BLaER1 (cell line): ENCODE results near the gene PTPRJ.
"Not testable (repeated sequence)": the region's sequence is repeated elsewhere in the genome, so short reads cannot be mapped to it uniquely, and the experiment has no call there.

Source experiments
- H3K27ac ChIP-seq: shearing (Covaris generic); formaldehyde crosslinking; 2 replicates; pipeline ENCODE4 v1.8.1; 2022
- H3K27me3 ChIP-seq: shearing (Covaris generic); formaldehyde crosslinking; 2 replicates; pipeline ENCODE4 v1.8.1; 2022
- H3K36me3 ChIP-seq: shearing (Covaris generic); formaldehyde crosslinking; 2 replicates; pipeline ENCODE4 v1.8.1; 2022
- H3K4me1 ChIP-seq: shearing (Covaris generic); formaldehyde crosslinking; 2 replicates; pipeline ENCODE4 v1.8.1; 2022
- H3K4me2 ChIP-seq: shearing (Covaris generic); formaldehyde crosslinking; 2 replicates; pipeline ENCODE4 v1.8.1; 2022
- H3K4me3 ChIP-seq: shearing (Covaris generic); formaldehyde crosslinking; 2 replicates; pipeline ENCODE4 v1.8.1; 2022
- H3K9ac ChIP-seq: shearing (Covaris generic); formaldehyde crosslinking; 2 replicates; pipeline ENCODE4 v1.8.1; 2022
- H3K9me3 ChIP-seq: shearing (Covaris generic); formaldehyde crosslinking; 2 replicates; pipeline ENCODE4 v1.8.1; 2022
- H4K20me1 ChIP-seq: shearing (Covaris generic); formaldehyde crosslinking; 2 replicates; pipeline ENCODE4 v1.8.1; 2022
- Cebpa-rat ChIP-seq: shearing (Covaris generic); IDR thresholded peaks from 2 replicates; pipeline ENCODE4 v1.8.1; 2022

Gene PTPRJ

GRCh38 chr11:48013269-48013901 lies 33.0 kb downstream of the PTPRJ start:
- Histone ChIP-seq H3K4me1 (peaks cover 46% of the 10 kb centered on the region), H3K9me3 (no peaks in the 10 kb centered on the region), H3K27ac (peak overlapping the region; percentile 14; the same call in 1 of the 2 replicates), H3K36me3 (no peaks in the 10 kb centered on the region), H3K9ac (no peak overlapping the region), H3K4me2 (peak overlapping the region; percentile 79), H4K20me1 (peaks cover 14% of the 10 kb centered on the region; the same call in 1 of the 2 replicates), H3K27me3 (no peaks in the 10 kb centered on the region), H3K4me3 (no peak overlapping the region)
- no peak for TF ChIP-seq Cebpa-rat

- peak overlapping the region; percentile 79; the same call in 1 of the 2 replicates for H3K4me2 ChIP-seq
- no peaks in the 10 kb centered on the region for H3K36me3 ChIP-seq
- peaks cover 14% of the 10 kb centered on the region; the same call in 1 of the 2 replicates for H4K20me1 ChIP-seq
- H3K4me3 ChIP-seq, result no peak overlapping the region
- no peak for TF ChIP-seq Cebpa-rat
- H3K4me1 ChIP-seq, result peaks cover 53% of the 10 kb centered on the region
- no peaks in the 10 kb centered on the region for H3K9me3 ChIP-seq
- no peak overlapping the region for H3K27ac ChIP-seq
- no peak overlapping the region for H3K9ac ChIP-seq
- no peaks in the 10 kb centered on the region for H3K27me3 ChIP-seq
Measured at GRCh38 chr11:48014917-48015316, 34.6 kb downstream of the PTPRJ start.

- Histone ChIP-seq H3K4me3 (no peak overlapping the region), H3K27ac (no peak overlapping the region), H3K4me2 (no peak overlapping the region; the same call in 1 of the 2 replicates)
Measured at GRCh38 chr11:48017105-48017830, 36.9 kb downstream of the PTPRJ start.

GRCh38 chr11:48017831-48018527 lies 37.6 kb downstream of the PTPRJ start:
- Histone ChIP-seq H3K36me3 (no peaks in the 10 kb centered on the region), H3K9me3 (no peaks in the 10 kb centered on the region), H4K20me1 (peaks cover 14% of the 10 kb centered on the region; the same call in 1 of the 2 replicates), H3K9ac (no peak overlapping the region), H3K4me2 (no peak overlapping the region; the same call in 1 of the 2 replicates), H3K27me3 (no peaks in the 10 kb centered on the region), H3K27ac (no peak overlapping the region), H3K4me3 (no peak overlapping the region), H3K4me1 (peaks cover 50% of the 10 kb centered on the region)
- no peak for TF ChIP-seq Cebpa-rat

More at GRCh38 chr11:48017105-48017830, 36.9 kb downstream of the PTPRJ start:
- Histone ChIP-seq H3K9ac (no peak overlapping the region), H3K9me3 (no peaks in the 10 kb centered on the region), H4K20me1 (peaks cover 14% of the 10 kb centered on the region; the same call in 1 of the 2 replicates), H3K36me3 (no peaks in the 10 kb centered on the region), H3K27me3 (no peaks in the 10 kb centered on the region), H3K4me1 (peaks cover 51% of the 10 kb centered on the region)
- no peak for TF ChIP-seq Cebpa-rat

- TF ChIP-seq Cebpa-rat, result no peak
- peaks cover 12% of the 10 kb centered on the region; the same call in 1 of the 2 replicates for H4K20me1 ChIP-seq
- peaks cover 43% of the 10 kb centered on the region for H3K4me1 ChIP-seq
- H3K9me3 ChIP-seq, result no peaks in the 10 kb centered on the region
- H3K9ac ChIP-seq, result peak overlapping the region; percentile 48; the same call in 1 of the 2 replicates
- H3K36me3 ChIP-seq, result no peaks in the 10 kb centered on the region
- H3K27ac ChIP-seq, result no peak overlapping the region
- no peak overlapping the region for H3K4me3 ChIP-seq
- H3K27me3 ChIP-seq, result no peaks in the 10 kb centered on the region
- H3K4me2 ChIP-seq, result no peak overlapping the region
Measured at GRCh38 chr11:48018528-48019216, 38.3 kb downstream of the PTPRJ start.

- Histone ChIP-seq H3K4me1 (peaks cover 38% of the 10 kb centered on the region), H3K4me3 (no peak overlapping the region), H3K9me3 (no peaks in the 10 kb centered on the region), H3K27me3 (no peaks in the 10 kb centered on the region), H3K36me3 (no peaks in the 10 kb centered on the region), H3K4me2 (no peak overlapping the region), H3K9ac (no peak overlapping the region), H4K20me1 (peaks cover 6% of the 10 kb centered on the region; the same call in 1 of the 2 replicates), H3K27ac (no peak overlapping the region)
- TF ChIP-seq Cebpa-rat, result no peak
Measured at GRCh38 chr11:48019217-48019584, 38.8 kb downstream of the PTPRJ start.

GRCh38 chr11:48019595-48019994 lies 39.2 kb downstream of the PTPRJ start:
- TF ChIP-seq Cebpa-rat, result no peak
- Histone ChIP-seq H4K20me1 (peaks cover 2% of the 10 kb centered on the region; the same call in 1 of the 2 replicates), H3K4me1 (peaks cover 34% of the 10 kb centered on the region), H3K27ac (no peak overlapping the region), H3K4me2 (no peak overlapping the region), H3K9me3 (no peaks in the 10 kb centered on the region), H3K4me3 (no peak overlapping the region), H3K36me3 (no peaks in the 10 kb centered on the region), H3K9ac (no peak overlapping the region), H3K27me3 (no peaks in the 10 kb centered on the region)

- no peak for TF ChIP-seq Cebpa-rat
- no peaks in the 10 kb centered on the region for H3K36me3 ChIP-seq
- H3K4me3 ChIP-seq, result no peak overlapping the region
- H3K9ac ChIP-seq, result no peak overlapping the region
- H3K27ac ChIP-seq, result no peak overlapping the region
- H3K27me3 ChIP-seq, result no peaks in the 10 kb centered on the region
- H3K9me3 ChIP-seq, result no peaks in the 10 kb centered on the region
- peaks cover 29% of the 10 kb centered on the region for H3K4me1 ChIP-seq
- H3K4me2 ChIP-seq, result no peak overlapping the region
- no peaks in the 10 kb centered on the region for H4K20me1 ChIP-seq
Measured at GRCh38 chr11:48020092-48020755, 39.9 kb downstream of the PTPRJ start.

GRCh38 chr11:48021201-48021820 lies 41.0 kb downstream of the PTPRJ start:
- H3K36me3 ChIP-seq, H3K9ac ChIP-seq, H4K20me1 ChIP-seq, H3K4me3 ChIP-seq, H3K27me3 ChIP-seq, H3K27ac ChIP-seq, H3K9me3 ChIP-seq, H3K4me2 ChIP-seq: not testable (repeated sequence)
- peaks cover 29% of the 10 kb centered on the region for H3K4me1 ChIP-seq
